MG63 (cell line): ENCODE data around the gene PCDHA6. TPM values are rescaled to one million over a fixed set of nuclear protein-coding genes. Genes with fewer than 3 reads are reported as not detected.
"Not testable (repeated sequence)": the region's sequence is repeated elsewhere in the genome, so short reads cannot be mapped to it uniquely, and the experiment has no call there.

Experiments
- DNase-seq: peaks from one replicate; pipeline ENCODE4 v3.0.0-alpha.2; 2020
- H3K27me3 ChIP-seq: fragments of 250-450 bp; sonication (Bioruptor Pico); 2 replicates; pipeline ENCODE4 v1.5.1; 2020; ENCODE audit warnings: mild to moderate bottlenecking, moderate library complexity
- H3K36me3 ChIP-seq: fragments of 250-450 bp; sonication (Bioruptor Pico); 2 replicates; pipeline ENCODE4 v1.5.1; 2020; ENCODE audit warnings: mild to moderate bottlenecking, moderate library complexity
- H3K4me3 ChIP-seq: fragments of 250-450 bp; sonication (Bioruptor Pico); 2 replicates; pipeline ENCODE4 v1.5.1; 2020; ENCODE audit warnings: mild to moderate bottlenecking, moderate library complexity
- H3K9me3 ChIP-seq: fragments of 250-450 bp; sonication (Bioruptor Pico); 2 replicates; pipeline ENCODE4 v1.5.1; 2020; ENCODE audit warnings: mild to moderate bottlenecking, moderate library complexity
- total RNA-seq: library from RNA; depleted of rRNA; stranded (reverse); fragments of >200 nt; shearing (Covaris generic); gene quantifications from 2 replicates; pipeline ENCODE4 v1.2.3, GENCODE V29; 2014; ENCODE audit warnings: low replicate concordance; rRNA removed

Gene PCDHA6, protein sequence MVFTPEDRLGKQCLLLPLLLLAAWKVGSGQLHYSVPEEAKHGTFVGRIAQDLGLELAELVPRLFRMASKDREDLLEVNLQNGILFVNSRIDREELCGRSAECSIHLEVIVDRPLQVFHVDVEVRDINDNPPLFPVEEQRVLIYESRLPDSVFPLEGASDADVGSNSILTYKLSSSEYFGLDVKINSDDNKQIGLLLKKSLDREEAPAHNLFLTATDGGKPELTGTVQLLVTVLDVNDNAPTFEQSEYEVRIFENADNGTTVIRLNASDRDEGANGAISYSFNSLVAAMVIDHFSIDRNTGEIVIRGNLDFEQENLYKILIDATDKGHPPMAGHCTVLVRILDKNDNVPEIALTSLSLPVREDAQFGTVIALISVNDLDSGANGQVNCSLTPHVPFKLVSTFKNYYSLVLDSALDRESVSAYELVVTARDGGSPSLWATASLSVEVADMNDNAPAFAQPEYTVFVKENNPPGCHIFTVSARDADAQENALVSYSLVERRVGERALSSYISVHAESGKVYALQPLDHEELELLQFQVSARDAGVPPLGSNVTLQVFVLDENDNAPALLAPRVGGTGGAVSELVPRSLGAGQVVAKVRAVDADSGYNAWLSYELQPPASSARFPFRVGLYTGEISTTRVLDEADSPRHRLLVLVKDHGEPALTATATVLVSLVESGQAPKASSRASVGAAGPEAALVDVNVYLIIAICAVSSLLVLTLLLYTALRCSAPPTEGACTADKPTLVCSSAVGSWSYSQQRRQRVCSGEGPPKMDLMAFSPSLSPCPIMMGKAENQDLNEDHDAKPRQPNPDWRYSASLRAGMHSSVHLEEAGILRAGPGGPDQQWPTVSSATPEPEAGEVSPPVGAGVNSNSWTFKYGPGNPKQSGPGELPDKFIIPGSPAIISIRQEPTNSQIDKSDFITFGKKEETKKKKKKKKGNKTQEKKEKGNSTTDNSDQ
- 0.86 TPM in 1 of 2 replicates, not detected in the other for total RNA-seq

DNA sequence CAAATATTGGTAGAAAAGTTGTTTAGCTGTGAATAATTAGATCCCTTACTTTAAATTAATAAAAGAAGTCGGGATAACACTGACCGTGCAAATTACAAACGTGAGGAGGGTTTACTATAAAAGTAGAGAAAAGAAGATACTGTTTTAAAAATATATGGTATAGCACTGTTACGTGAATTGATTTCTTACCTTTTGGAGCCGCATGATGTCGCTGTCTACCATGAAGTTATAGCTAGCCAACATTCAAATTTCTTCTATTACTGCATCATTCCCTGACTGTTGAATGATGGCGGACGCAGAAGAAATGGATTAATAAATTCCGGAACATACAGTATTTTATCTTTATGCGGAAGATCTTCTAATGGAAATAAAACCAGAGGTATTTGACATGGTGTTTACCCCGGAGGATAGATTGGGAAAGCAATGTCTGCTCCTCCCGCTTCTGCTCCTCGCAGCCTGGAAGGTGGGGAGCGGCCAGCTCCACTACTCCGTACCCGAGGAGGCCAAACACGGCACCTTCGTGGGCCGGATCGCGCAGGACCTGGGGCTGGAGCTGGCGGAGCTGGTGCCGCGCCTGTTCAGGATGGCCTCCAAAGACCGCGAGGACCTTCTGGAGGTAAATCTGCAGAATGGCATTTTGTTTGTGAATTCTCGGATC is at the start of gene PCDHA6:
TSS of gene PCDHA6 (plus strand) at position 257 of the 658 bp plus-strand sequence. CDS start at position 389, 132 bp downstream.
- Histone ChIP-seq H3K9me3 (no peaks in the 10 kb centered on the region), H3K27me3 (peaks cover 6% of the 10 kb centered on the region), H3K36me3 (no peaks in the 10 kb centered on the region), H3K4me3 (no peak within 1 kb of the TSS)
- DNase-seq: no peak

DNA sequence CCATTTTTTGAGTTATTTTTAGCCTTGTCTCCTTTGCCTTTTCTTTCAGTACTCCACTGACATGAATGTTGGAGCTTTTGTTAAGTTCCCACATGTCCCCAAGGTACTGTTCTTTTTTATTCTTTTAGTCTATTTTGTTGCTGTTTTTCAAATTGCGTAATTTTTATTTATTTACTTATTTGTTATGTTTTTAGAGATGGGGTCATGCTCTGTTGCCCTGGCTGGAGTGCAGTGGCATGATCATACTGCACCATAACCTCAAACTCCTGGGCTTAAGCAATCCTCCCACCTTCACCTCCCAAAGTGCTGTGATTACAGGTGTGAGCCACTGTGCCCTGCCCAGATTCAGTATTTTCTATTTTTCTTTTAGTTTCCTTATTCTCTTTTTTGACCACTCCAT is 47.2 kb upstream of the PCDHA6 start:
- DNase-seq: no peak
- Histone ChIP-seq H3K27me3 (no peaks in the 10 kb centered on the region), H3K36me3 (no peaks in the 10 kb centered on the region), H3K9me3 (peaks cover 12% of the 10 kb centered on the region), H3K4me3 (no peak overlapping the region)

DNA sequence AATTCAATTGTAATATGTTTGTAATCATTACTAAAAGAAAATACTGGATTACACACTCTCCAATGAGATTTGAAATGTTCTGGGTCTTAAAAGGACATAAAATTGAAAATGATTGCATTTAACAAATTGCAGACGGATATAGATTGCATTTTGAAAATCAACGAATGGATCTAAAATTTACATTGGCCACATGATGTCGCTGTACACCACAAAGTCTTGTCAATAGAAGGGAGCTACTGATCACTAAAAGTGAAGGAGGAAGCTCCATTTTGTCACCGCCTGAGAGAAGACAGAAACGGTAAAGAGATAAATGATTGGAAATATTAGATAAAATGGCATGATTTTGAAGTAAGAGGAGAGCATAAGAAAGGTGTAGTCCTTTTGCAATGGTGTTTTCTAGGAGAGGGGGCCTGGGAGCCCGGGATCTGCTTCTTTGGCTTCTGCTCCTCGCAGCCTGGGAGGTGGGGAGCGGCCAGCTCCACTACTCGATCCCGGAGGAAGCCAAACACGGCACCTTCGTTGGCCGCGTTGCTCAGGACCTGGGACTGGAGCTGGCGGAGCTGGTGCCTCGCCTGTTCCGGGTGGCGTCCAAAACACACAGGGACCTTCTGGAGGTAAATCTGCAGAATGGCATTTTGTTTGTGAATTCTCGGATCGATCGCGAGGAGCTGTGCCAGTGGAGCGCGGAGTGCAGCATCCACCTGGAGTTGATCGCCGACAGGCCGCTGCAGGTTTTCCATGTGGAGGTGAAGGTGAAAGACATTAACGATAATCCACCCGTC is 41.7 kb upstream of the PCDHA6 start, which contains the start of gene PCDHA1:
TSS of gene PCDHA1 (plus strand) at position 236 of the 782 bp plus-strand sequence.
- Histone ChIP-seq H3K27me3 (peaks cover 4% of the 10 kb centered on the region; the same call in 1 of the 2 replicates), H3K36me3 (no peaks in the 10 kb centered on the region), H3K9me3 (peaks cover 11% of the 10 kb centered on the region), H3K4me3 (no peak within 1 kb of the TSS)
- DNase-seq: no peak

DNA sequence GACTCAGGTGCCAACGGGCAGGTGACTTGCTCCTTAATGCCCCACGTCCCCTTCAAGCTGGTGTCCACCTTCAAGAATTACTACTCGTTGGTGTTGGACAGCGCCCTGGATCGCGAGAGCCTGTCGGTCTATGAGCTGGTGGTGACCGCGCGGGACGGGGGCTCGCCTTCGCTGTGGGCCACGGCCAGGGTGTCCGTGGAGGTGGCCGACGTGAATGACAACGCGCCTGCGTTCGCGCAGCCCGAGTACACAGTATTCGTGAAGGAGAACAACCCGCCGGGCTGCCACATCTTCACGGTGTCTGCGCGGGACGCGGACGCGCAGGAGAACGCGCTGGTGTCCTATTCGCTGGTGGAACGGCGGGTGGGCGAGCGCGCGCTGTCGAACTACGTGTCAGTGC is 40.3 kb upstream of the PCDHA6 start:
- H3K9me3 ChIP-seq: peaks cover 11% of the 10 kb centered on the region
- H3K36me3 ChIP-seq, DNase-seq, H3K4me3 ChIP-seq, H3K27me3 ChIP-seq: not testable (repeated sequence)

DNA sequence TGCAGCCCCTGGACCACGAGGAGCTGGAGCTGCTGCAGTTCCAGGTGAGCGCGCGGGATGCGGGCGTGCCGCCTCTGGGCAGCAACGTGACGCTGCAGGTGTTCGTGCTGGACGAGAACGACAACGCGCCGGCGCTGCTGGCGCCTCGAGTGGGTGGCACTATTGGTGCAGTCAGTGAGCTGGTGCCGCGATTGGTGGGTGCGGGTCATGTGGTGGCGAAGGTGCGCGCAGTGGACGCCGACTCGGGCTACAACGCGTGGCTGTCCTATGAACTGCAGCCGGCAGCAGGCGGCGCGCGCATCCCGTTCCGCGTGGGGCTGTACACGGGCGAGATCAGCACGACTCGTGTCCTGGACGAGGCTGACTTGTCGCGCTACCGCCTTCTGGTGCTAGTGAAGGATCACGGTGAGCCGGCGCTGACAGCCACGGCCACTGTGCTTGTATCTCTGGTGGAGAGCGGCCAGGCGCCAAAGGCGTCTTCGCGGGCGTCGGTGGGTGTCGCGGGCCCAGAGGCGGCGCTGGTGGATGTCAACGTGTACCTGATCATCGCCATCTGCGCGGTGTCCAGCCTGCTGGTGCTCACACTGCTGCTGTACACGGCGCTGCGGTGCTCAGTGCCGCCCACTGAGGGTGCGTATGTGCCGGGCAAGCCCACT is 39.8 kb upstream of the PCDHA6 start:
- peaks cover 11% of the 10 kb centered on the region for H3K9me3 ChIP-seq
- not testable (repeated sequence) for H3K36me3 ChIP-seq, H3K27me3 ChIP-seq, H3K4me3 ChIP-seq, DNase-seq

DNA sequence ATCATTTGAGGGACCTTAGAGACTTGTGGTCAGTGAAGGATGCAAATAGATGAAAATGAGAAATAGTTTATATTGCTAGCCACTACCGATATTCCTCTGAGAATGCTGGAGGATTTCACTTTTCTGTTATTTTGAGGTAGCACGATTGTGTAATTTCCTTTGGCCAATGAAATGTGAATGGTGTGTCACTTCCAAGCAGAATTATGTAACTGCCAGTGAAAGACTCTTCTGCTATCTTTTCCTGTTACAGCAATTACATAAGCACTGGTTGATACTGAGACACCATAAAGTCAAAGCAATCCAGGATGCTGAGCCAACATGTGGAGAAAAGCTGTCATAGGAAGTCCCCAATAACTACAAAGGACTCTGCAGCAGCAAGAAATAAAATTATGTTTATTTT is 36.7 kb upstream of the PCDHA6 start:
- H3K9me3 ChIP-seq: peaks cover 14% of the 10 kb centered on the region

DNA sequence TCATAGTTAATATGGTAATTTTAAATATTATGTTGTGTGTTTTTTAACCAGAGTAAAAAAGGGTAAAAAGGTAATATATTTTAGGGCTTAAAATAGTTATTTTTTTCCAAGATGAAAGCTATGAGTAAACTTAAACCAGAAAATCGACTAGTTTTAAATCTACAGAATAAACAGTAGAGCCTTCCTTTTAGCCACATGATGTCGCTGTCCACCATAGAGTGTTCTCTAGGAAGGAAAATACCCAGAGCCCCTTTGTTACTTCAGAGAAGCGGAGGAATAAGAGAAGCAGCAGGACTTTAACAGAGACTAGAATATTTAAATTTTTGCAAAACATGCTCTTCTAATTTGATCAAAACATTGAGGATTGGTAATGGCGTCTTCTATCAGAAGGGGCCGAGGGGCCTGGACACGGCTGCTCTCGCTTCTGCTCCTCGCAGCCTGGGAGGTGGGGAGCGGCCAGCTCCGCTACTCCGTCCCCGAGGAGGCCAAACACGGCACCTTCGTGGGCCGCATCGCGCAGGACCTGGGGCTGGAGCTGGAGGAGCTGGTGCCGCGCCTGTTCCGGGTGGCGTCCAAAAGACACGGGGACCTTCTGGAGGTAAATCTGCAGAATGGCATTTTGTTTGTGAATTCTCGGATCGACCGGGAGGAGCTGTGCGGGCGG is 33.0 kb upstream of the PCDHA6 start, which contains the start of gene PCDHA2:
TSS of gene PCDHA2 (plus strand) at position 258 of the 664 bp plus-strand sequence.
- H3K9me3 ChIP-seq: peaks cover 9% of the 10 kb centered on the region
- H3K36me3 ChIP-seq: no peaks in the 10 kb centered on the region
- no peak for DNase-seq
- H3K27me3 ChIP-seq: no peaks in the 10 kb centered on the region
- peak within 1 kb of the TSS; percentile 35 for H3K4me3 ChIP-seq

More for the DNA sequence above, 36.7 kb upstream of the PCDHA6 start:
- H3K36me3 ChIP-seq: no peaks in the 10 kb centered on the region
- H3K4me3 ChIP-seq: no peak overlapping the region
- no peak for DNase-seq
- H3K27me3 ChIP-seq: peaks cover 4% of the 10 kb centered on the region; the same call in 1 of the 2 replicates

DNA sequence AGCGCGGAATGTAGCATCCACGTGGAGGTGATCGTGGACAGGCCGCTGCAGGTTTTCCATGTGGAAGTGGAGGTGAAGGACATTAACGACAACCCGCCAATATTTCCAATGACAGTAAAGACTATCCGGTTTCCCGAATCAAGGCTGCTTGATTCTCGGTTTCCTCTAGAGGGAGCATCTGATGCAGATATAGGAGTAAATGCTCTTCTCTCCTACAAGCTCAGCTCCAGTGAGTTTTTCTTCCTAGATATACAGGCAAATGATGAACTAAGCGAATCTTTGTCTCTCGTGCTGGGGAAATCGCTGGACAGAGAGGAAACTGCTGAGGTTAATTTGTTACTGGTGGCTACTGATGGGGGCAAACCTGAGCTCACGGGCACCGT is 32.5 kb upstream of the PCDHA6 start:
- DNase-seq: no peak
- Histone ChIP-seq H3K36me3 (no peaks in the 10 kb centered on the region), H3K9me3 (peaks cover 9% of the 10 kb centered on the region), H3K27me3 (no peaks in the 10 kb centered on the region), H3K4me3 (peak overlapping the region; percentile 35)

DNA sequence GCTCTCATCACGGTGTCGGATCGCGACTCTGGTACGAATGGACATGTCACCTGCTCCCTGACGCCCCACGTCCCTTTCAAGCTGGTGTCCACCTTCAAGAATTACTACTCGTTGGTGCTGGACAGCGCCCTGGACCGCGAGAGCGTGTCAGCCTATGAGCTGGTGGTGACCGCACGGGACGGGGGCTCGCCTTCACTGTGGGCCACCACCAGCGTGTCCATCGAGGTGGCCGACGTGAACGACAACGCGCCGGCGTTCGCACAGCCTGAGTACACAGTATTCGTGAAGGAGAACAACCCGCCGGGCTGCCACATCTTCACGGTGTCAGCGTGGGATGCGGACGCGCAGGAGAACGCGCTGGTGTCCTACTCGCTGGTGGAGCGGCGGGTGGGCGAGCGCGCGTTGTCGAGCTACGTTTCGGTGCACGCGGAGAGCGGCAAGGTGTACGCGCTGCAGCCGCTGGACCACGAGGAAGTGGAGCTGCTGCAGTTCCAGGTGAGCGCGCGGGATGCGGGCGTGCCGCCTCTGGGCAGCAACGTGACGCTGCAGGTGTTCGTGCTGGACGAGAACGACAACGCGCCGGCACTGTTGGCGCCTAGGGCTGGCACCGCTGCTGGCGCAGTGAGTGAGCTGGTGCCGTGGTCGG is 31.6 kb upstream of the PCDHA6 start:
- H3K36me3 ChIP-seq, H3K4me3 ChIP-seq, H3K27me3 ChIP-seq, DNase-seq: not testable (repeated sequence)
- peaks cover 13% of the 10 kb centered on the region for H3K9me3 ChIP-seq

DNA sequence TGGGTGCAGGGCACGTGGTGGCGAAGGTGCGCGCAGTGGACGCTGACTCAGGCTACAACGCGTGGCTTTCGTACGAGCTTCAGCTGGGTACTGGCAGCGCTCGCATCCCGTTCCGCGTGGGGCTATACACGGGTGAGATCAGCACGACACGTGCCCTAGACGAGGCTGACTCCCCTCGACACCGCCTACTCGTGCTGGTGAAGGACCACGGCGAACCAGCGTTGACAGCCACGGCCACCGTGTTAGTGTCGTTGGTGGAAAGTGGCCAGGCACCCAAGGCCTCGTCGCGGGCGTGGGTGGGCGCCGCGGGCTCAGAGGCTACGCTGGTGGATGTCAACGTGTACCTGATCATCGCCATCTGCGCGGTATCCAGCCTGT is 31.1 kb upstream of the PCDHA6 start:
- Histone ChIP-seq H3K27me3 (no peaks in the 10 kb centered on the region), H3K4me3 (no peak overlapping the region), H3K9me3 (peaks cover 17% of the 10 kb centered on the region), H3K36me3 (no peaks in the 10 kb centered on the region)
- DNase-seq: no peak

DNA sequence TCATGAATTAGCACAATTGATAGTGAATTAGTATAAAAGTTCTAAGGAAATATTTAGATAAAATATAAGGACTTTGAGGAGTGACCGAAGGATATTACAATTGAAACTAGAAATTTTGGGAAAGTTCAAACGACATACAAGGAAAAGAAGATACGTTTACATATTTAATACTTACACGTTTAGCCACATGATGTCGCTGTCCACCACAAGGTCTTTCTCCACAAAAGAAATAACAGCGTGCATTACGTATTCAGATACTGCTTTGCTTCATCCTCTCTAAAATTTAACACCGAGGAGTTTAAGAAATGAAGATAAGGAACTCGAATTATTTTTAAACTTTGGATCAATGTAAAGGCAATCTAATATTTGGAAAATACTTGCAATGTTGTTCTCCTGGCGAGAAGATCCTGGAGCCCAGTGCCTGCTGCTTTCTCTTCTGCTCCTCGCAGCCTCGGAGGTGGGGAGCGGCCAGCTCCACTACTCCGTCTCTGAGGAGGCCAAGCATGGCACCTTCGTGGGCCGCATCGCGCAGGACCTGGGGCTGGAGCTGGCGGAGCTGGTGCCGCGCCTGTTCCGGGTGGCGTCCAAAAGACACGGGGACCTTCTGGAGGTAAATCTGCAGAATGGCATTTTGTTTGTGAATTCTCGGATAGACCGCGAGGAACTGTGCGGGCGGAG is 26.8 kb upstream of the PCDHA6 start, which contains the start of gene PCDHA3:
TSS of gene PCDHA3 (plus strand) at position 242 of the 678 bp plus-strand sequence.
- DNase-seq: no peak
- Histone ChIP-seq H3K4me3 (peak within 1 kb of the TSS; percentile 16; the same call in 1 of the 2 replicates), H3K9me3 (peaks cover 8% of the 10 kb centered on the region), H3K36me3 (no peaks in the 10 kb centered on the region), H3K27me3 (no peaks in the 10 kb centered on the region)

DNA sequence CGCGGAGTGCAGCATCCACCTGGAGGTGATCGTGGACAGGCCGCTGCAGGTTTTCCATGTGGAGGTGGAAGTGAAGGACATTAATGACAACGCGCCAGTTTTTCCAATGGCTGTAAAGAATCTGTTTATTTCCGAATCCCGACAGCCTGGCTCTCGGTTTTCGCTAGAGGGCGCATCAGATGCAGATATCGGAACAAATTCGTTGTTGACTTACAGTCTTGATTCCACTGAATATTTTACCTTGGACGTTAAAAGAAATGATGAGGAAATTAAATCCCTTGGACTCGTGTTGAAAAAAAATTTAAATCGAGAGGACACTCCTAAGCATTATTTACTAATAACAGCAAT is 26.3 kb upstream of the PCDHA6 start:
- Histone ChIP-seq H3K27me3 (no peaks in the 10 kb centered on the region), H3K9me3 (peaks cover 8% of the 10 kb centered on the region), H3K4me3 (peak overlapping the region; percentile 16; the same call in 1 of the 2 replicates), H3K36me3 (no peaks in the 10 kb centered on the region)
- no peak for DNase-seq

DNA sequence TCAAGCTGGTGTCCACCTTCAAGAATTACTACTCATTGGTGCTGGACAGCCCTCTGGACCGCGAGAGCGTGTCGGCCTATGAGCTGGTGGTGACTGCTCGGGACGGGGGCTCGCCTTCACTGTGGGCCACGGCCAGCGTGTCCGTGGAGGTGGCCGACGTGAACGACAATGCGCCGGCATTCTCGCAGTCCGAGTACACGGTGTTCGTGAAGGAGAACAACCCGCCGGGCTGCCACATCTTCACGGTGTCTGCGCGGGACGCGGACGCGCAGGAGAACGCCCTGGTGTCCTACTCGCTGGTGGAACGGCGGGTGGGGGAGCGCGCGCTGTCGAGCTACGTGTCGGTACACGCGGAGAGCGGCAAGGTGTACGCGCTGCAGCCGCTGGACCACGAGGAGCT is 25.4 kb upstream of the PCDHA6 start:
- not testable (repeated sequence) for H3K36me3 ChIP-seq, H3K27me3 ChIP-seq, DNase-seq, H3K9me3 ChIP-seq, H3K4me3 ChIP-seq

DNA sequence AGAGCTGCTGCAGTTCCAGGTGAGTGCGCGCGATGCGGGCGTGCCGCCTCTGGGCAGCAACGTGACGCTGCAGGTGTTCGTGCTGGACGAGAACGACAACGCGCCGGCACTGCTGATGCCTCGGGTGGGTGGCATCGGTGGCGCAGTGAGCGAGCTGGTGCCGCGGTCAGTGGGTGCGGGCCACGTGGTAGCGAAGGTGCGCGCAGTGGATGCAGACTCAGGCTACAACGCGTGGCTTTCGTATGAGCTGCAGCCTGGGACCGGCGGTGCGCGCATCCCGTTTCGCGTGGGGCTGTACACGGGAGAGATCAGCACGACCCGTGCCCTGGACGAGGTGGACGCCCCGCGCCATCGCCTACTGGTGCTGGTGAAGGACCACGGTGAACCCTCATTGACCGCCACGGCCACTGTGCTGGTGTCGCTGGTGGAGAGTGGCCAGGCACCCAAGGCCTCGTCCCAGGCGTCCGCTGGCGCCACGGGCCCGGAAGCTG is 24.9 kb upstream of the PCDHA6 start:
- no peak for DNase-seq
- Histone ChIP-seq H3K9me3 (peaks cover 8% of the 10 kb centered on the region), H3K36me3 (no peaks in the 10 kb centered on the region), H3K4me3 (no peak overlapping the region), H3K27me3 (no peaks in the 10 kb centered on the region)
